Neural progenitor cell (in vitro differentiated cells): Measurements from ENCODE around the gene PDE11A. TPM values are rescaled to one million over a fixed set of nuclear protein-coding genes. Genes with fewer than 3 reads are reported as not detected.

Experiments
- DNase-seq: peaks from one replicate; pipeline ENCODE4 v3.0.0-alpha.2; 2016; ENCODE audit warnings: low spot score
- H2AFZ ChIP-seq: fragments of 200-600 bp; sonication (generic); replicated peaks from 2 replicates; pipeline ENCODE4 v1.6.1; 2016; ENCODE audit warnings: antibody characterized with exemption
- H3F3A ChIP-seq: fragments of 200-600 bp; sonication (generic); 2 replicates; pipeline ENCODE4 v1.6.1; 2016; ENCODE audit warnings: antibody characterized with exemption, low read depth
- H3K27ac ChIP-seq: fragments of 200-600 bp; sonication (generic); 2 replicates; pipeline ENCODE4 v1.5.1; 2016; ENCODE audit warnings: mild to moderate bottlenecking
- H3K27me3 ChIP-seq: fragments of 200-600 bp; sonication (generic); 2 replicates; pipeline ENCODE4 v1.6.1; 2016; ENCODE audit warnings: mild to moderate bottlenecking, moderate library complexity
- H3K36me3 ChIP-seq: fragments of 200-600 bp; sonication (generic); 2 replicates; pipeline ENCODE4 v1.5.1; 2016
- H3K4me1 ChIP-seq: fragments of 200-600 bp; sonication (generic); 2 replicates; pipeline ENCODE4 v1.6.1; 2016; ENCODE audit warnings: mixed run types
- H3K4me2 ChIP-seq: fragments of 200-600 bp; sonication (generic); 2 replicates; pipeline ENCODE4 v1.6.1; 2016
- H3K4me3 ChIP-seq: fragments of 200-600 bp; sonication (generic); 2 replicates; pipeline ENCODE4 v1.5.1; 2016
- H3K79me2 ChIP-seq: fragments of 200-600 bp; sonication (generic); 2 replicates; pipeline ENCODE4 v1.6.1; 2016; ENCODE audit warnings: low read depth
- H3K9ac ChIP-seq: fragments of 200-600 bp; sonication (generic); 2 replicates; pipeline ENCODE4 v1.6.1; 2016
- H3K9me3 ChIP-seq: fragments of 200-600 bp; sonication (generic); 2 replicates; pipeline ENCODE4 v1.5.1; 2016; ENCODE audit warnings: low read depth
- H4K20me1 ChIP-seq: fragments of 200-600 bp; sonication (generic); 2 replicates; pipeline ENCODE4 v1.6.1; 2016; ENCODE audit warnings: low read depth
- H3K27ac Mint-ChIP-seq: 3 replicates; pipeline ENCODE4 v1.8.0; 2021; ENCODE audit warnings: mixed read lengths
- H3K27me3 Mint-ChIP-seq: 2 replicates; pipeline ENCODE4 v1.8.0; 2022; ENCODE audit warnings: low read depth, mild to moderate bottlenecking, inconsistent platforms, moderate library complexity, mixed read lengths; ENCODE audit not compliant: insufficient read depth
- H3K36me3 Mint-ChIP-seq: 3 replicates; pipeline ENCODE4 v1.8.0; 2021; ENCODE audit warnings: mixed read lengths
- H3K4me1 Mint-ChIP-seq: 3 replicates; pipeline ENCODE4 v1.8.0; 2021; ENCODE audit warnings: mixed read lengths
- H3K4me3 Mint-ChIP-seq: 3 replicates; pipeline ENCODE4 v1.8.0; 2021; ENCODE audit warnings: mild to moderate bottlenecking, moderate library complexity, mixed read lengths
- H3K9me3 Mint-ChIP-seq: 3 replicates; pipeline ENCODE4 v1.8.0; 2020; ENCODE audit warnings: mixed read lengths
- EZH2 ChIP-seq: fragments of 200-600 bp; sonication (generic); IDR thresholded peaks from 2 replicates; pipeline ENCODE4 v1.6.1; 2017; ENCODE audit warnings: antibody characterized with exemption, mild to moderate bottlenecking, moderate library complexity
- EZH2phosphoT487 ChIP-seq: fragments of 200-600 bp; sonication (generic); IDR thresholded peaks from 2 replicates; pipeline ENCODE4 v1.6.1; 2017; ENCODE audit warnings: antibody characterized with exemption
- total RNA-seq: library from RNA; depleted of rRNA; stranded (reverse); fragments of >200 nt; gene quantifications from 2 replicates; pipeline ENCODE4 v1.2.3, GENCODE V29; 2015; ENCODE audit warnings: low replicate concordance
- TF ChIP-seq, protein P1 (sequence below): fragments of 200-600 bp; sonication (generic); IDR thresholded peaks from 2 replicates; pipeline ENCODE4 v1.5.1; 2017; ENCODE audit warnings: antibody characterized with exemption, mild to moderate bottlenecking

The PDE11A gene
- total RNA-seq, 1 donor from 2014 or later = 0.13 TPM

DNA sequence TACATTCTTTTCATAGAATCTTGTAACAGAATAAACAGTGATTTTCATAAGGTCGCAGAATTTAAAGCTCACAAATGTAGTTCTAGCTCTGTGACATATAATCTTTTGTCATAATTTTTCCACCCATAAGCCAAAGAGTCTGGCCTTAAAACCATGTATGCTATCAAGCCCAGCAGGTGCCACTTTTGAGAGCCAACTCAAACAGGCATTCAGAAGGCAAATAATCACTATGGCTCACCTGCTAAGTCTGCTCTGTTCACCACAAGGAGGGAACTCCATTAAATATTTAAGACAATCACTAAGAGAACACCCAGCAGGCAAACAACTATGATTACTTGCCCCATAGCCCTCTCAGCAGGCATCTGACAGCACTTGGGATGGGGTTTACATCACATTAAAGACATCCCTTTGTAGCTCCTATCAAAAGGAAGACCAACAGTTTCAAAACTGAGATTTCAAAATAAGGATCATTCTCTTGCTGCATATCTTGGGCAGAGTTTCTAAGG, 241.6 kb downstream of the PDE11A start:
- Histone ChIP-seq H3K27ac (no peak overlapping the region), H3F3A (no peaks in the 10 kb centered on the region), H3K9ac (no peak overlapping the region), H2AFZ (no peak overlapping the region), H3K4me2 (peak overlapping the region; percentile 8), H3K36me3 (no peaks in the 10 kb centered on the region), H3K79me2 (no peaks in the 10 kb centered on the region), H3K27me3 (no peaks in the 10 kb centered on the region), H4K20me1 (no peaks in the 10 kb centered on the region), H3K9me3 (no peaks in the 10 kb centered on the region), H3K4me1 (peaks cover 7% of the 10 kb centered on the region), H3K4me3 (no peak overlapping the region)
- Mint-ChIP-seq H3K4me1 (peaks cover 8% of the 10 kb centered on the region), H3K36me3 (no peaks in the 10 kb centered on the region), H3K27ac (no peak overlapping the region), H3K4me3 (no peak overlapping the region), H3K9me3 (peaks cover 7% of the 10 kb centered on the region), H3K27me3 (no peaks in the 10 kb centered on the region)
- no peak for DNase-seq
- TF ChIP-seq EZH2 = no peak
- TF ChIP-seq EZH2phosphoT487 = no peak
- TF ChIP-seq, protein P1, sequence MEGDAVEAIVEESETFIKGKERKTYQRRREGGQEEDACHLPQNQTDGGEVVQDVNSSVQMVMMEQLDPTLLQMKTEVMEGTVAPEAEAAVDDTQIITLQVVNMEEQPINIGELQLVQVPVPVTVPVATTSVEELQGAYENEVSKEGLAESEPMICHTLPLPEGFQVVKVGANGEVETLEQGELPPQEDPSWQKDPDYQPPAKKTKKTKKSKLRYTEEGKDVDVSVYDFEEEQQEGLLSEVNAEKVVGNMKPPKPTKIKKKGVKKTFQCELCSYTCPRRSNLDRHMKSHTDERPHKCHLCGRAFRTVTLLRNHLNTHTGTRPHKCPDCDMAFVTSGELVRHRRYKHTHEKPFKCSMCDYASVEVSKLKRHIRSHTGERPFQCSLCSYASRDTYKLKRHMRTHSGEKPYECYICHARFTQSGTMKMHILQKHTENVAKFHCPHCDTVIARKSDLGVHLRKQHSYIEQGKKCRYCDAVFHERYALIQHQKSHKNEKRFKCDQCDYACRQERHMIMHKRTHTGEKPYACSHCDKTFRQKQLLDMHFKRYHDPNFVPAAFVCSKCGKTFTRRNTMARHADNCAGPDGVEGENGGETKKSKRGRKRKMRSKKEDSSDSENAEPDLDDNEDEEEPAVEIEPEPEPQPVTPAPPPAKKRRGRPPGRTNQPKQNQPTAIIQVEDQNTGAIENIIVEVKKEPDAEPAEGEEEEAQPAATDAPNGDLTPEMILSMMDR = no peak

DNA sequence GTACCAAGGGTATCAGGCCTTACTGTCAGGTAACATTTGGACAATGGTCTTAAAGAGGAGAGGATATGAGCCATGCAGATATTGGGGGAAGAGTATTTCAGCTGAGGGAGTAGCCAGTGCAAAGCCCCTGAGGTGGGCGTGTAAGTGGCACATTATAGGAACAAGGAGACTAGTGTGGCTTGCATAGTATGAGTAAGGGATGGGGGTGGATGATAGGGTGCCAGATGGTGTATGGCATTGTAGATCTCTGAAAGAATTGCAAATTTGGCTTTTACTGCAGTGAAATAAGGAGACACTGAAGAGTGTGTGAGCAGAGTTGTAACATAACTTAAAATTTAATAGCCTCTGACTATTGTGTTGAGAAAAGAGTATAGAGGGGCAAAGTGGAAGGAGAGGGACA, 244.0 kb downstream of the PDE11A start:
- no peak overlapping the region for H3K4me3 ChIP-seq
- no peaks in the 10 kb centered on the region for H3K9me3 ChIP-seq
- H3K4me2 ChIP-seq = no peak overlapping the region
- H3K36me3 Mint-ChIP-seq = no peaks in the 10 kb centered on the region
- H3K79me2 ChIP-seq = no peaks in the 10 kb centered on the region
- H3K4me1 ChIP-seq = peaks cover 7% of the 10 kb centered on the region
- no peak overlapping the region for H3K27ac ChIP-seq
- H3K4me3 Mint-ChIP-seq = no peak overlapping the region
- no peaks in the 10 kb centered on the region for H4K20me1 ChIP-seq
- TF ChIP-seq, protein P1 = no peak
- TF ChIP-seq EZH2 = no peak
- TF ChIP-seq EZH2phosphoT487 = no peak
- H3K27me3 ChIP-seq = no peaks in the 10 kb centered on the region
- peaks cover under 1% of the 10 kb centered on the region for H3K9me3 Mint-ChIP-seq
- H3K9ac ChIP-seq = no peak overlapping the region
- H2AFZ ChIP-seq = no peak overlapping the region
- no peaks in the 10 kb centered on the region for H3K27me3 Mint-ChIP-seq
- H3K27ac Mint-ChIP-seq = no peak overlapping the region
- no peaks in the 10 kb centered on the region for H3F3A ChIP-seq
- no peaks in the 10 kb centered on the region for H3K36me3 ChIP-seq
- peaks cover 8% of the 10 kb centered on the region for H3K4me1 Mint-ChIP-seq
- no peak for DNase-seq

DNA sequence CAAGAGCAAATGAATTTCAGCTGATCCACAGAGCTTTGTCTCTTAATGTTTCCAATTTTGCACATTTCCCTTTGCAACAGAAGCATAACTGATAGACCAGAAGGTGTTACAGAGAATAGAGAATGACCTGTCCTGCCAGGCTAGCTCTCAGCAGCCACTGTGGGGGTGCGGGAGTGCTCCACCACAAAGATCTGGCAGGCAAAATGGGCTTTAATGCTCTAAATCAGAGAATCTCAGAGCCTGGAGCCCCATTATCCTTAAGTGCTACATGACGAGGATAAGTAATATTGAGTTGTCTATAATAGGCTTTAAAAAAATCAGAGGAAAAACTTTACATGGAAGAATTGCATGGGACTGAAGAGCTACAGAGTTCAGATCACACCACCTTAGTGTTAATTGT, 245.7 kb downstream of the PDE11A start:
- H3K27me3 Mint-ChIP-seq = no peaks in the 10 kb centered on the region
- TF ChIP-seq, protein P1 = no peak
- no peaks in the 10 kb centered on the region for H3K9me3 Mint-ChIP-seq
- Histone ChIP-seq H3K9me3 (no peaks in the 10 kb centered on the region), H3K4me1 (peaks cover 7% of the 10 kb centered on the region), H3F3A (no peaks in the 10 kb centered on the region), H3K4me3 (no peak overlapping the region), H3K79me2 (no peaks in the 10 kb centered on the region), H3K27ac (no peak overlapping the region), H3K27me3 (peaks cover under 1% of the 10 kb centered on the region), H4K20me1 (no peaks in the 10 kb centered on the region), H3K4me2 (no peak overlapping the region), H3K9ac (no peak overlapping the region), H3K36me3 (no peaks in the 10 kb centered on the region), H2AFZ (no peak overlapping the region)
- no peak overlapping the region for H3K4me3 Mint-ChIP-seq
- no peak for DNase-seq
- no peak overlapping the region for H3K27ac Mint-ChIP-seq
- H3K36me3 Mint-ChIP-seq = no peaks in the 10 kb centered on the region
- peaks cover 8% of the 10 kb centered on the region for H3K4me1 Mint-ChIP-seq
